ENCODE results near the gene LHX2. TPM values are rescaled to one million over a fixed set of nuclear protein-coding genes. Genes with fewer than 3 reads are reported as not detected.

LHX2 gene
- polyA plus RNA-seq, 1 of the 3 experiments (the other 2 are of a cell fraction): not detected

DNA sequence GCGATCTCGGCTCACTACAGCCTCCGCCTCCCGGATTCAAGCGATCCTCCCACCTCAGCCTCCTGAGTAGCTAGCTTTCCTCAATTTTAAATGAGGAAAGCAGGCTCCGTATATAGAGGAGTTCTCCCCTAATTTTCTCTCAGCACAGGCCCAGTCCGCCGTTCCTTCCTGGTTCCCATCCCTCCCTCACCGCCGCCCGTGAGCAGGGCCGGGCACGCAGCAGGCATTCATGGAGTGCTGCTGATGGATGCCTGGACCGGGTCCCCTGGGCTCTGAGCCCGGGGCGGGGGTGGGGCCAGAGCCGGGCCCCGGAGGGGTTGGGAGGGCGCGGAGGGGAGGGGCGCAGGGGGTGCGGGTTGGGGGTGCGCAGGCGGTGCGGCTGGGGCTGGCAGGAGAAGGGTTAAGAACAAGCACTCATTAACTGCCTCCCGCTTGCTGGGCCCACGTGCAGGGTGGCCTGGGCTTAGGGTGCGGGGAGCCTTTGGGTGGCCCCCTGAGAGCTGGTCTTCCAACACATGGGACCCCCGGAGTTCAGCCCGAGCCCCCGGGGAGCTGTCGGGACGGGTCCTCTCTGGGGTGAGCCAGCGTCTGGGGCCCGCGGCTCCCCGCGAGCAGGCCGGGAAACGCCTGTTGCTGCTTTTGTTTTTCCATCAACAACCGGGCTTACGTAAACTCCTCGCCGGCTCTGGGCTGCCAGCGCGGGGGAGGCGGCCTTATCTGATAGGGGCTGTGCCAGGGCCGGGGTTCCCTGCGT lies 33.7 kb downstream of the LHX2 start:
- TF ChIP-seq, protein P1, sequence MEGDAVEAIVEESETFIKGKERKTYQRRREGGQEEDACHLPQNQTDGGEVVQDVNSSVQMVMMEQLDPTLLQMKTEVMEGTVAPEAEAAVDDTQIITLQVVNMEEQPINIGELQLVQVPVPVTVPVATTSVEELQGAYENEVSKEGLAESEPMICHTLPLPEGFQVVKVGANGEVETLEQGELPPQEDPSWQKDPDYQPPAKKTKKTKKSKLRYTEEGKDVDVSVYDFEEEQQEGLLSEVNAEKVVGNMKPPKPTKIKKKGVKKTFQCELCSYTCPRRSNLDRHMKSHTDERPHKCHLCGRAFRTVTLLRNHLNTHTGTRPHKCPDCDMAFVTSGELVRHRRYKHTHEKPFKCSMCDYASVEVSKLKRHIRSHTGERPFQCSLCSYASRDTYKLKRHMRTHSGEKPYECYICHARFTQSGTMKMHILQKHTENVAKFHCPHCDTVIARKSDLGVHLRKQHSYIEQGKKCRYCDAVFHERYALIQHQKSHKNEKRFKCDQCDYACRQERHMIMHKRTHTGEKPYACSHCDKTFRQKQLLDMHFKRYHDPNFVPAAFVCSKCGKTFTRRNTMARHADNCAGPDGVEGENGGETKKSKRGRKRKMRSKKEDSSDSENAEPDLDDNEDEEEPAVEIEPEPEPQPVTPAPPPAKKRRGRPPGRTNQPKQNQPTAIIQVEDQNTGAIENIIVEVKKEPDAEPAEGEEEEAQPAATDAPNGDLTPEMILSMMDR (IDR thresholded peaks at IDR 0.05): no peak
- TF ChIP-seq TEAD4 (IDR thresholded peaks at IDR 0.05; ENCODE audit: borderline replicate concordance, insufficient read depth) (no peak), RXRA (IDR thresholded peaks at IDR 0.05; ENCODE audit: borderline replicate concordance, low read depth) (no peak), GABPA (IDR thresholded peaks at IDR 0.05; ENCODE audit: low read depth) (no peak), RFX5 (IDR thresholded peaks at IDR 0.05; ENCODE audit: low read length) (no peak), NFIC (IDR thresholded peaks at IDR 0.05; ENCODE audit: borderline replicate concordance) (peak; percentile 43; the same call in 1 of the 2 replicates), FOSL2 (IDR thresholded peaks at IDR 0.05; ENCODE audit: borderline replicate concordance, low read depth) (no peak), GATA2 (CRISPR knock-in tag; IDR thresholded peaks at IDR 0.05) (peak; percentile 77), YY1 (IDR thresholded peaks at IDR 0.05; ENCODE audit: low read depth) (no peak)
- TF ChIP-seq, protein P2, sequence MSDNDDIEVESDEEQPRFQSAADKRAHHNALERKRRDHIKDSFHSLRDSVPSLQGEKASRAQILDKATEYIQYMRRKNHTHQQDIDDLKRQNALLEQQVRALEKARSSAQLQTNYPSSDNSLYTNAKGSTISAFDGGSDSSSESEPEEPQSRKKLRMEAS (IDR thresholded peaks at IDR 0.05; ENCODE audit: low read depth): peak; percentile 50; the same call in 1 of the 2 replicates
- Histone ChIP-seq H3K36me3 (replicated peaks in 1 of 2; ENCODE audit: control insufficient read depth in 1 of 2, insufficient read depth in 2 of 2, low read length in 1 of 2) (no peaks in the 10 kb centered on the region), H2AFZ (ENCODE audit: low read depth) (no peak overlapping the region), H4K20me1 (ENCODE audit: insufficient read depth) (no peaks in the 10 kb centered on the region), H3K27ac (ENCODE audit: low read depth in 2 of 2, low read length in 1 of 2) (no peak overlapping the region), H3K4me1 (ENCODE audit: control insufficient read depth in 1 of 2, insufficient read depth in 2 of 2, low read depth in 1 of 2, low read length in 1 of 2) (peaks cover 0 to 10% of the 10 kb centered on the region in 2 experiments; a peak in 1 of 4 replicates), H3K9ac (no peak overlapping the region), H3F3A (replicated peaks; ENCODE audit: insufficient read depth) (no peaks in the 10 kb centered on the region), H3K79me2 (ENCODE audit: insufficient read depth) (no peaks in the 10 kb centered on the region), H3K4me3 (ENCODE audit: low read depth in 2 of 2, low read length in 1 of 2) (peak overlapping the region in 1 of 2 experiments; percentile 39; a peak in 2 of 4 replicates), H3K27me3 (ENCODE audit: insufficient read depth) (peaks cover 18% of the 10 kb centered on the region; the same call in 1 of the 2 replicates), H3K4me2 (peak overlapping the region; percentile 70), H3K9me3 (no peaks in the 10 kb centered on the region), H3K9me2 (no peaks in the 10 kb centered on the region)
- peak; percentile 83 for DNase-seq
- POLR2A ChIA-PET: no interaction called here
- WGBS (ENCODE audit: low lambda C conversion rate): 59% methylated on average over 18 of the region's 49 CpGs
- CTCF ChIA-PET: no interaction called here

DNA sequence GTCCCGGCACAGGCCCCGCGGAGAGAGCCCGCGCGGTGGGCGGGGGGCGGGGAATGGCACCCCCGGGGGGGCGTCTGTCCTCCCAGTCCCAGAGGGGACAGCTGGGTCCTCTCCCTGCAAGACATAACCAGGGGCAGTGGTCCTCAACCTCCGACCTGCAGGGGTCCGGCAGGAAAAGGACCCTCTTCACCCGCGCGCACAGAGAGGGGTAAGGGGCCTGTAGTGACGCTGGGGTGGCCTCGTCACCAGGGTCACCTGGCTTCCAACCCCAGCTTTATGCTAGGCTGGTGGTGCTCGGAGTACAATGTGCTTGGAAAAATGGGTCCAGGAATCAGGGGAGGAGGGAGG lies 34.2 kb downstream of the LHX2 start:
- Histone ChIP-seq H3F3A (replicated peaks; ENCODE audit: insufficient read depth) (no peaks in the 10 kb centered on the region), H3K4me1 (ENCODE audit: control insufficient read depth in 1 of 2, insufficient read depth in 2 of 2, low read depth in 1 of 2, low read length in 1 of 2) (peaks cover 0 to 8% of the 10 kb centered on the region in 2 experiments; a peak in 1 of 4 replicates), H3K4me3 (ENCODE audit: low read depth in 2 of 2, low read length in 1 of 2) (peak overlapping the region in 1 of 2 experiments; percentile 39; a peak in 2 of 4 replicates), H4K20me1 (ENCODE audit: insufficient read depth) (no peaks in the 10 kb centered on the region), H2AFZ (ENCODE audit: low read depth) (no peak overlapping the region), H3K79me2 (ENCODE audit: insufficient read depth) (no peaks in the 10 kb centered on the region), H3K9me3 (no peaks in the 10 kb centered on the region), H3K27me3 (ENCODE audit: insufficient read depth) (peaks cover 18% of the 10 kb centered on the region; the same call in 1 of the 2 replicates), H3K4me2 (peak overlapping the region; percentile 70), H3K9me2 (no peaks in the 10 kb centered on the region), H3K36me3 (replicated peaks in 1 of 2; ENCODE audit: control insufficient read depth in 1 of 2, insufficient read depth in 2 of 2, low read length in 1 of 2) (no peaks in the 10 kb centered on the region), H3K27ac (ENCODE audit: low read depth in 2 of 2, low read length in 1 of 2) (no peak overlapping the region), H3K9ac (no peak overlapping the region)
- ChIA-PET CTCF (no interaction called here), POLR2A (no interaction called here)
- WGBS (ENCODE audit: low lambda C conversion rate): 33% methylated on average over 3 of the region's 18 CpGs
- TF ChIP-seq FOXM1 (IDR thresholded peaks at IDR 0.05; ENCODE audit: low read depth): no peak
- TF ChIP-seq, protein P3, sequence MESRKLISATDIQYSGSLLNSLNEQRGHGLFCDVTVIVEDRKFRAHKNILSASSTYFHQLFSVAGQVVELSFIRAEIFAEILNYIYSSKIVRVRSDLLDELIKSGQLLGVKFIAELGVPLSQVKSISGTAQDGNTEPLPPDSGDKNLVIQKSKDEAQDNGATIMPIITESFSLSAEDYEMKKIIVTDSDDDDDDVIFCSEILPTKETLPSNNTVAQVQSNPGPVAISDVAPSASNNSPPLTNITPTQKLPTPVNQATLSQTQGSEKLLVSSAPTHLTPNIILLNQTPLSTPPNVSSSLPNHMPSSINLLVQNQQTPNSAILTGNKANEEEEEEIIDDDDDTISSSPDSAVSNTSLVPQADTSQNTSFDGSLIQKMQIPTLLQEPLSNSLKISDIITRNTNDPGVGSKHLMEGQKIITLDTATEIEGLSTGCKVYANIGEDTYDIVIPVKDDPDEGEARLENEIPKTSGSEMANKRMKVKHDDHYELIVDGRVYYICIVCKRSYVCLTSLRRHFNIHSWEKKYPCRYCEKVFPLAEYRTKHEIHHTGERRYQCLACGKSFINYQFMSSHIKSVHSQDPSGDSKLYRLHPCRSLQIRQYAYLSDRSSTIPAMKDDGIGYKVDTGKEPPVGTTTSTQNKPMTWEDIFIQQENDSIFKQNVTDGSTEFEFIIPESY (IDR thresholded peaks at IDR 0.05; ENCODE audit: borderline replicate concordance, low read depth): no peak
- no peak for TF ChIP-seq FOXJ3 (CRISPR knock-in tag; IDR thresholded peaks at IDR 0.05)
- TF ChIP-seq, protein P4, sequence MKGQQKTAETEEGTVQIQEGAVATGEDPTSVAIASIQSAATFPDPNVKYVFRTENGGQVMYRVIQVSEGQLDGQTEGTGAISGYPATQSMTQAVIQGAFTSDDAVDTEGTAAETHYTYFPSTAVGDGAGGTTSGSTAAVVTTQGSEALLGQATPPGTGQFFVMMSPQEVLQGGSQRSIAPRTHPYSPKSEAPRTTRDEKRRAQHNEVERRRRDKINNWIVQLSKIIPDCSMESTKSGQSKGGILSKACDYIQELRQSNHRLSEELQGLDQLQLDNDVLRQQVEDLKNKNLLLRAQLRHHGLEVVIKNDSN (IDR thresholded peaks at IDR 0.05; ENCODE audit: borderline replicate concordance, low read depth): no peak
- no peak for TF ChIP-seq MEF2A (IDR thresholded peaks at IDR 0.05; ENCODE audit: borderline replicate concordance, low read depth)
- TF ChIP-seq GATA2 (CRISPR knock-in tag; IDR thresholded peaks at IDR 0.05): no peak; the same call in 1 of the 2 replicates
- TF ChIP-seq, protein P1 (IDR thresholded peaks at IDR 0.05): no peak
- TF ChIP-seq TEAD4 (IDR thresholded peaks at IDR 0.05; ENCODE audit: borderline replicate concordance, insufficient read depth): no peak
- no peak for TF ChIP-seq MXI1 (IDR thresholded peaks at IDR 0.05; ENCODE audit: low read depth, low read length)
- TF ChIP-seq POLR2AphosphoS5 (IDR thresholded peaks at IDR 0.05; ENCODE audit: low read depth, low read length): no peak
- TF ChIP-seq EP300 (IDR thresholded peaks at IDR 0.05; ENCODE audit: borderline replicate concordance in 1 of 2, low read depth in 1 of 2, low read length in 1 of 2): no peak
- no peak for TF ChIP-seq RFX5 (IDR thresholded peaks at IDR 0.05; ENCODE audit: low read length)
- TF ChIP-seq RAD21 (IDR thresholded peaks at IDR 0.05; ENCODE audit: low read length): no peak
- no peak for DNase-seq
